Hindlimb muscle (tissue), 1 donor: Measurements from ENCODE around the gene VPS45. TPM values are rescaled to one million over a fixed set of nuclear protein-coding genes. Genes with fewer than 3 reads are reported as not detected.
A peak's percentile ranks its signal among the peaks of the same experiment; 100 is the strongest.
"Not testable (repeated sequence)": the region's sequence is repeated elsewhere in the genome, so short reads cannot be mapped to it uniquely, and the experiment has no call there.

Experiments used
- DNase-seq: peaks from one replicate; pipeline ENCODE4 v3.0.0-alpha.2; 2013
- polyA plus RNA-seq: library from polyadenylated mRNA; unstranded; fragments of 120-200 nt; gene quantifications from one replicate; pipeline ENCODE4 v1.2.1, GENCODE V29; 2013; ENCODE audit not compliant: insufficient read length

VPS45 gene
- polyA plus RNA-seq, 1 donor: 42.9 TPM

DNA sequence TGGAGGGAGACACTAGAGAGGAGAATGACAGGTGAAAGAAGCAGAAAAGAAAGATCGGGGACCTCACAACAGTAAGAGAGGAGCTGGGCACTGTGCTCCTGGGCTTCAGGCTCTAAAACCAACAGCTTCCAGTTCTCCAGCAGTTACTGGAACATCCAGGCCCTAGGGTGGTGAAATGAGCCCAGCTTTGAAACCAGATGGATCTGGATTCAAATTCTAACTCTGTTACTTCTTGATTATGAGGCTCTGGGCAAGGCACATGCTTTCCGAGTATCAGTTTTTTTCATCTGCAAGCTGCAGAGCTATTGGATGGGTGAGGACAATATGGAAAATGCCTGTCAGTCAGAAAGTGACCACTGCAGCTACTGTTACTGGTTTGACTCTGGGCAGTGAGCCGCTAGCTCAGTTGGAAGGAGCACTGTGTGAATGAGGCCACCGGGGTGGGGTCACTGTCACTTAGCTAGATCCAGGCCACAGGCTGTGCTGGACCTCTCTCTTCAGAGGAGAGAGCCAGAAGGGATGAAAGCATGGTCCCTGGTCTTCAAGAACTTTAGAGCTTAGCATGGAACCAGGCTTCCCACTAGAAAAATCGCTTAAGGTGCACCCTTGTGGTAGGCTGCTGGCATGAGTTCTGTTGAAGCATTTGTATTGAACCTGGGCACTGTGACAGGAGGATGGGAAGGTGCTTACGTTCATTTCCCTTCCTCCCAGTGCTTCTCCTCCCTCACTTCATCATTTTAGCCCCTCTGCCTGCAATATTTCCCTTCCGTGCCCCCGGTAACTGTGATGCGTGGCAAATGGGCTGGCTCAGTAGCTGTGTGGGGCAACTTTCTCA is 94.4 kb downstream of the VPS45 start:
- no peak for DNase-seq

DNA sequence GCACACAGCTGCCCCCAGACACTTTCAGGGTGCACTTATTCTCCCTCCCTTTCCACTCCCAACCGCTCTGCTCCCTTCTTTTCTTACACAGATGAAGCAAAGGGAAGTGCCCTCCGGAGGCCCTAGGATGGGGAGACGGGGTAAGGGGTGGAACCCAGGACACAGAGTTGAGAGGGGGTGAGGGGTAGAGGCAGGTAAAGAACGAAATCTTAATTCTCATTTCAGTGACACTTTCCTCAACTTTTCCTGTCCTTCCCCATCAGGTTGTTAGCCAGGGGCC is 94.9 kb downstream of the VPS45 start:
- no peak for DNase-seq

DNA sequence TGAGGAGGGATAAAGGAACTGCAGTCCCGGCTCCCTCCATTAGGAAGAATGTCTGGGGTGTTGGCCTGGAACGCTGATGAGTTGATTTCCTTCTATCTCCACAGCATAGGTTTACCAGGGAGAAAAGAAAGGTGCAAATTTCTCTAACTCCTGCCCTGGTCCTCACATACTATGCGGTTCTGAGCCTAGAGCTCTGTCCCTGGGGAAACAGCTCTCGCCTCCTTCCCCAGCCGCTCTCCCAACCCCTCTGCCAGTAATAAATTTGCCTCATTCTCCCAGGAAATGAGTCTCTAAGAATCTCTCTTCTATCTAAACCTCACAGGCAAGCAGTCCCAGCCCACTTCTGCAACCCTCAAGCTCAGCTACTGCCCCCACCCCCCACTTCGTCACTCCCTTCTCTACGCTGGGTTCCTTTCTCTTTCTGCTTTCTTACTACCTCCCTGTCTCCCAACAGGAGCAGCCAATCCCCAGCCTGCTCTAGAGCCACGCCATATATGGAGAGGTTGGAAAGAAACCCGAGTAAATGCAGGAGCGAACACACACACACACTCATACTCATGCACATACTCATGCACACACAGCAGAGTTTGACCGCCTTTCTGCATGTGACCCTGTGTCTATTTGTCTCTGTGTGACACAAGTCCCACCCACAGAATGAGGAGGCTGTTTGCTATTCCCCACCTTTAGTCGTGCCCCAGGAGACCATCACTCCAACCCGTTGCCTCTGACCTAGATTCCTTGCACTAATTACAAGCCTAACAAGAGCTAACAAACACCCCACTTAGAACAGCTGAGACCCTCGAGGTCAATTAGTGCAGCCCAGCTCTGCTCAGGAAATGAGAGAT is 95.5 kb downstream of the VPS45 start:
- peak; percentile 91 for DNase-seq

DNA sequence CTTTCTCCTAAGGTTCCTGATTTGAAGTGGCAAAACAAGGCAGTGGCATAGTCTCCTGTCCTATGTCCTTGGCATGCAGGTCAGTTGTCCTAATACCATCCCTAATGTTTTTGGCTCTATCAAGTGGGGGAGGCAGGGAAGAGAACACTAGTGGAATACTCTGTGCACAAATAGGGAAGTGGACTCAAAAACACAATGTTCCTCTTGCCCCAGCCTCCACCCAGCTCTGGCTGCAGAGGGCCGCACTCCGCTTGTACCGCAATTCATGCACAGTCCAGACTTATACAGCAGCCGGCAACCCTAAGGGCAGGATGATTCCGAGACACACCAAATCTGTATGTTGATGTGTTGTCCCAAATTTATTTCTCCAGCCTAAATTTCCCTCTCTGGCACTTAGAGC is 96.6 kb downstream of the VPS45 start:
- DNase-seq: no peak

DNA sequence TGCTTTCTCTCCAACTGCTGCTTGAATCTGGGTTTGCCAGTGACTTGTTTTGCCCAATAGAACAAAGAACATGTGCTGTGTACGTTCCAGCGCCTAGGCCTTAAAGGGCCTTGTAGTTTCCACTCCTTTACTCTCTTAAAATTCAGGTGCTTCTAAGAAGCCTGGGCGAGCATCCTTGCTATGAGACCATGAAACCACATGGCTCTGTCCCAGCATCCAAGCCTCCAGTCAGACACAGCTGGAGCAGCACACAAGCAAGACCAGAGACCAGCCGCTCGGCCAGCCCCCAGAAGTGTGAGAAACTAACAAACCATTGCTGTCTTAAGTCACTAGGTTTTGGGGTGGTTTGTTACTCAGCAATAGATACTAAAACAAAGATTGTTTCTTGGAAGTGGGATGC is 97.2 kb downstream of the VPS45 start:
- DNase-seq: no peak

DNA sequence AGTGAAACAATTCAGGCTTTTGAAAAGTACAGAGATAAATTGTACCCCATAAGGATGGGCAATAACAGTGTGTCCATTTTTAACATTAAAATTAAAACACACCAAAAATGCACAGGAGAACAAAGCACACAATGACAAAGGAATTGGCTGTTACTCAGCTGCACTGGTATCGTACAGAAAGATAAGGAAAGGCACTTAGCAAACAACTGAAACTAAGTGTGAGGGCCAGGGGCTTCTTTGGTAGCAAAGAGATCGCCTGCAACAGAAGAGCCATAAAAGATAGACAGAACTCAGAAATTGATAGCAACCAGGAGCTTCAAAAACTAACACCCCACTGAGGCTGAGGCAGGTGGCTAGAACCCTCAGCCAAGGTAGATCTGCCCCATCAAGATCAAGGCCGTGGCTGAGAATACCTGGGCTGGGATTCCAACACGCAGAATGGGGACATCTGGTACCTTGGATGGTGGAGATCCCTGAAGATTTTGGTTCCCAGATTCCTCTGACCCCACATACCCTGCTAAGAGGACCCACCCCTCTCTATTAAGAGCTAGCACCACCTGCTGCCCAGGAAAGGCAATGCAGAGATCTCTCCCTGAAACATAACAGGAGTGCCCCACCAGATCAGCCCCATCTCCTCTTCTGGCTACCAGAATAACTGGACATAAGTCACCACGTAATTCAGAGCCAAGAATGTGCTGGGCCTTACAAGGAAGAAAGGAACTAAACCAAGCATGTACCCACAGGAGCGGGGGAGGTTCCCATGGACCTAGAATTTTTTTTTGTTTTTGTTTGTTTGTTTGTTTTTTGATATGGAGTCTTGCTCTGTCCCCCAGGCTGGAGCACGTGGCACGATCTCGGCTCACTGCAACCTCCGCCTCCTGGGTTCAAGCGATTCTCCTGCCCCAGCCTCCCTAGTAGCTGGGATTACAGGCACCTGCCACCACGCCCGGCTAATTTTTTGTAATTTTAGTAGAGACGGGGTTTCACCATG is 98.3 kb downstream of the VPS45 start:
- DNase-seq: no peak

DNA sequence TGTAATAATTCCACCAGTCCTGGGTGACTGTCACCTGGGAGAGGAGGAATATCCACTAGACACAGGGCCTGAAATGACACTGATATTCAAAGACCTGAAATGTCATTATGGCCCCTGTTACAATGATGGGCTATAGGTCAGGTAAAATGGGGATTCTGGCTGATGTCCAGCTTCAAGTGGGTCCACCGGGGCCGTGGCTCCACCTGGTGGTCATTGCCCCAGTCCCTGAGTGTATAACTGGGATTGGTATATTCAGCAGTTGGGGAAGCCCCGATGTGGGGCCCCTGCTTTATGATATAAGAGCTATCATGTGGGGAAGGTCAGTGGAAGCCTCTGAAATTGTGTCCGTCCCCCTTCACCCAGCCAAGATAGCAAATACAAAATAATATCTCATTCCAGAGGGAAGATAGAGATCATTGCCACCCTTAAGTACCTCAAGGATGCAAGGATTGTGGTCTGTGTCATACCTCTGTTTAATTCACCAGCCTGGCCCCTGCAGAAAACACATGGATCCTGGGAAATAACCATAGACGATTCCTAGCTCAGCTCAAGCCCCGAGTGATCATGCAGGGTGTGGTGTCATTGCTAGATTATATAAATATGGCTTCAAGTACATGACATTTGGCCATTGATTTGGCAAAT is 101.5 kb downstream of the VPS45 start:
- DNase-seq: no peak

DNA sequence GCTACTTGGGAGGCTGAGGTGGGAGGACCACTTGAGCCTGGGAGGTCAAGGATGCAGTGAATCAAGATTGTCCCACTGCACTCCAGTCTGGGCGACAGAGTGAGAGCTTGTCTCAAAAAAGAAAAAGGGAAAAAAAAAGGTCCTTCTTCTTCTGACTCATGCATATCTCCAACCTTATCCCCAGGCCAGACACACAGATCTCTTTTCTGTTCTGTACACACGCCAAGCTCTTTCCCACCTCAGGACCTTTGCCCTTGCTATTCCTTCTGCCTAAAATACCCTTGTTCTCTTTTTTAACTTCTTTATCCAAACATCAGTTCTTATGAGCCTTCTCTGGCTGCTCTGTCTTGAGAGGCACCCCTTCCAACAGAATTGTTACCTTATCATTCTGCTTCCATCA is 104.2 kb downstream of the VPS45 start:
- DNase-seq: no peak

DNA sequence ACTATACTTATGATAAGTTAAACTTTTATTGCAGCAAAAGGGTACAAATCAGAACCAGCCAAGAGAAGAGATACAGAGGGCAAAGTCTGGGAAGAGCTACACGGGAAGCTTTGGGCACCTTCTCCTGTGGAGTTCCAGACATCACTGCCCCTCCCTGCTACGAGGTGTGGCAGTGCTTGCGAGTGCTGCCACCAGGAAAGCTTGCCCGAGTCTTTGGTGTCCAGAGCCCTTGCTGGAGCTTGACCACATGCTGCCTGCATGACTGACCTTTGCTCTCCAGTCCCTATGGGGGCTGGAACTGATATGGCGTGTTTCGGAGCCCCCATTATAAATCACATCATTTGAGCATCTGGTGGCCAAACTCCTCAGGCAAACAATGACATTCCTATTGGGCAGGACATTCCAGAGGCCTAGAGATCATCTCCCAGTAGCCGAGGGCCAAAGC is 105.6 kb downstream of the VPS45 start:
- DNase-seq: no peak

DNA sequence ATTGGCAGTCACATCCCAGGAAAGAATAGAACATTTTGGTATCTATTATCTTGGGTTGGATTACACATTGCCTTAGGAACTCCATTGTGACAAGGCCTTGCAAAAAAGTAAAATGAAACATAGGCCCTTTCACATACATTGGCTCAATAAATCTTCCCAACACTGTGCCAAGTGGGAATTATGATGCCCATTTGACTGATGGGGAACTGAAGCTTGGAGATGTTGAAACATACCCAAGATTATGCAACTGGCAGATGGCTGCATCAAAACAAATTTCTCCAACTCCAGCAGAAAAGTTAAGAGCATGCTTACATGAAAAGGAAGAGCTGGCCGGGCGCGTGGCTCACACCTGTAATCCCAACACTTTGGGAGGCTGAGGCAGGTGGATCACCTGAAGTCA is 109.0 kb downstream of the VPS45 start:
- no peak for DNase-seq

DNA sequence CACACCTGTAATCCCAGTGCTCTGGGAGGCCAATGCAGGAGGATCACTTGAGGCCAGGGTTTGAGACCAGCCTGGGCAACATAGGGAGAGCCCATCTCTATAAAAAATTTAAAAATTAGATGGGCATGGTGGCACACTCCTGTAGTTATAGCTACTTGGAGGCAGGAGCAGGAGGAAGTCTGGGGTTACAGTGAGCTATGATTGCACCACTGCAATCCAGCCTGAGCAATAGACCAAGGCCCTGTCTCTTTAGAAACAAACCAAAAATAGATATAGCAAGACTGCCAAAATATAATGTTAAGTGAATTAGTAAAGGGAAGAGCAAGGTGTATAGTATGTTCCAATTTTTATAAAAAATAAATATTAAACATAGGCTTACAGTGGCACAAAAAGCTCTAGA is 111.0 kb downstream of the VPS45 start:
- DNase-seq: no peak

DNA sequence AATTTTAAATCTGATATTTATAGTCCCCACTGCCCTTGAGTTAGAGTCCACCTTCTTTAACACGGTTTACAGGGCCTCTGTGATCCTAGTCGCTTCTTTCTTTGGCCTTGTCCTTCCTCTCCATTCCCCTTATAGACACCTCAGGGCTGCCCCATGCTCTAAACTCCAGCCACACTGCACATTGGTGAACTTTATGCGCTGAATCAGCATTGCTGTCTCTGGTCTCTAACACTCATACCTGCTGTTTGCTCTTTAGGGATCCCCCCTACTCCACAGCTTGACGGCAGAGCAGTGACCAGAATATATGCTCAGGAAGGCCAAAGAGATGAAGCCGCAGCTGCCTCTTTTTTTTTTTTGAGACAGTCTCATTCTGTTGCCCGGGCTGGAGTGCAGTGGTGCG is 112.3 kb downstream of the VPS45 start:
- DNase-seq: no peak

DNA sequence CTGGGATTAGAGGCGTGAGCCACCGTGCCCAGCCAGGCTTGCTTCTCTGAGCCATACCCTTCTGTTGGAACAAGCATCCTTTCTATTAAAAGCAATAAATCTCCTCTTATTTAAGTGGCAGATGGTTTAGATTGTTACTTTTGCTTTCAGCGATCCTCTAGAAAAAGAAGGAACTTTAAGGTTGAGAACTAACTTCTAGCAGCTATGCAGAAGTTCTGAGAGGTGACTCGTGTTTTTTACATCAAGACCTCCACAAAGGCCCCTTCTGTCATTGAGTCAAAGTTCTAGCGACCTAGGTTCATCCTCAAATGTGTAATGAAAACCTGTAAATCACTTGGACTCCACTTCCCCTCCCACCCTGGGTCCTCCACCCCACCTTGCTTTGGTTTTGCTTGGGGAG is 112.9 kb downstream of the VPS45 start:
- no peak for DNase-seq

DNA sequence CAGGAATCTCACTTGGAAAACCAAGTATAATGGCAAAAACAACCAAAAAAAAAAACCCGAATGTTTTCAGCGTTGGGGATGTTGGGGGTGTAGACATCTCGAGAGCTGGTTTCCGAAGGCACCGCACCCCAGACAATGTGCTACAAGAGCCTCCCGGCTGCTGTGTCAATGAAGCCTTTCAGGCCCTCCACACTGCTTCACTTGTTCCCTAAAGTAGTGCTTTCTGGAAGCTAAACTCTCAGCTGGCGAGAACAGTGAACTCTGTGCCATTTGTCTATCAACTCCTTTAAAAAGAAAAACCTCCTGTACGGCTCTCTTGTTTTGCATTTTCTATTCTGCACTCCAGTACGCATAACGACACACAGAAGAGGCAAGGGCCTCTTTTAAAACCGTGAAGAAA is 114.7 kb downstream of the VPS45 start:
- no peak for DNase-seq

DNA sequence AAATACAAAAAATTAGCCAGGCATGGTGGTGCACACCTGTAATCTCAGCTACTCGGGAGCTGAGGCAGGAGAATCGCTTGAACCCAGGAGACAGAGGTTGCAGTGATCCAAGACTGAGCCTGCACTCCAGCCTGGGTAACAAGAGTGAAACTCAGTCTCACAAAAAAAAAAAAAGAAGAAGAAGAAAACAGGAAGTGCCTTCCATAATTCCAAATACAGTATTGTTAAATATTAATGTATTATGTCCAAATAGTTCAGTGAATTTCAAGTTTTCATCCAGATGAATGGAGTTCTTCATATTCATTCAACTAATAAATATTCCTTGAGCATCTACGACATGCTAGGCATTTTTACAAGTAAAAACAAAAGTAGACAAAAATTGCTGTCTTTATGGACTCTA is 115.5 kb downstream of the VPS45 start:
- no peak for DNase-seq

DNA sequence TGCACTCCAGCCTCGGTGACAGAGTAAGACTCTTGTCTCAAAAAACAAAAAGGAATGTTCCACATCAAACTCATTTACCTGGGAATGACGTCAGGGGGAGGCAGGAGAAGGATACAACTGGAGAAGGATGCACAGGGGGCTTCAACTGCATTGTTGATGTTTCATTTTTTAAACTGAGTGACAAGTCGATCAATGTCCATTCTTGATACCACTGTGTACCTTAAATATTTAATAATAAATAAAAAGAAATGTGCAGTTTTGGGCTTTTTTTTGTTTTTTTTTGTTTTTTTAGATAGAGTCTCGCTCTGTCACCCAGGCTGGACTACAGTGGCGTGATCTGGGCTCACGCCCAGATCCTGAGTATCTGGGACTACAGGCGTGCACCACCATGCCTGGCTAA is 117.9 kb downstream of the VPS45 start:
- no peak for DNase-seq

DNA sequence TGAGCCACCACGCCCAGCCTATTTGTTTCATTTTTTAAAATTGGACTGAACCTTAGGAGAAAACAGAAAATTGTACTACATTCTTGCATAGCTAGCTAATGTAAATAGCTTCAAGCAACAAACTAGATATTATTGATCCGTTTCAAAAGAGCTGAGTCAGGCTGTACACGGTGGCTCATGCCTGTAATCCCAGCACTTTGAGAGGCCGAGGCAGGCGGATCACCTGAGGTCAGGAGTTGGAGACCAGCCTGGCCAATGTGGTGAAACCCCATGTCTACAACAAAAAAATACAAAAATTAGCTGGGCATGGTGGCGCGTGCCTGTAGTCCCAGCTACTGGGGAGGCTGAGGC is 118.8 kb downstream of the VPS45 start:
- not testable (repeated sequence) for DNase-seq

DNA sequence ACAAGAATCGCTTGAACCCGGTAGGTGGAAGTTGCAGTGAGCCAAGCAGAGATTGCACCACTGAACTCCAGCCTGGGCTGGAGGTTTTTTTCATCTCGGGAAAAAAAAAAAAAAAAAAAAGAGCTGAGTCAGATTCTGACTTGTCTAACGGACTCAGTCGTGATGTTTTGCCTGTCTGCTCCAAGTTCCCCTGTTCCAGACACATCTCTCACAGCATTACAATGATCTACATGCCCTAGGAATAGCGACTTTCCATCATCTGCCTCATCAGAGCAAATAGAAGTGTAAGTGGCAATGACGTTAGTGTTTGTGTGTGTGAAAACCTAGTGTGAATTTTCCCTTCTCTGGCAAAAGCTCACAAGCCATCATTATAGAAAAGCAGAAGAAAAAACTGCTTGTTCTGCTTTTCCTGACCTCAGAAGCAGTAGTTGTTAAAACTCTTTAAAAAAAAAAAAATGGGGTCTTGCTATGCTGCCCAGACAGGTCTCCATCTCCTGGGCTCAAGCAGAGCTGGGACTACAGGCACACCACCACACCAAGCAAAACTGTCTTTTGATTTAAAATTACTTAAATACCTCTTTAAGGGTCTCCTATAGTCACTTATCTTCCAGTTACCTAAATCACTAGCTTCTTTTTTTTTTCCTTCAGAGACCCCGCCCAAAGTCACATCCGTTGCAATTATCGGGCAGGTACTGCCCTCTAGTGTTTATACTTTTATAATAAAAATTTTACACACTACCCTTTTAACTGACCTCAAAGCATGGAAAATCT is 119.4 kb downstream of the VPS45 start:
- DNase-seq: no peak

DNA sequence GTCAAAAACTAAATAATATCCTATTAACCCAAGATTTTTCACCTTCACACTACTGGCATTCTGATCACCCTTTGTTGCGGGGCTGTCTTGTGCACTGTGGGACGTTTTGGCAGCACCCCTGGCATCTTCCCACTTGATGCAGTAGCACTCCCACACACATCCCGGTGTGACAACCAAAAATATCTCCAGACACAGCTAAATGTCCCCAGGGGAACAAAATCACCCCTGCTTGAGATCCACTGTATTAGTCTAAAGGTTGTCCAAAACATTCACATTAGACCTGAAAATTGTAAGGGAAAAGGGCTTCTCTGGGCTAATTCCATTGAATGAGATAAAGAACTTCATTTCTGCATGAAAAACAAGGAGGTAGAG is 120.0 kb downstream of the VPS45 start:
- DNase-seq: no peak

DNA sequence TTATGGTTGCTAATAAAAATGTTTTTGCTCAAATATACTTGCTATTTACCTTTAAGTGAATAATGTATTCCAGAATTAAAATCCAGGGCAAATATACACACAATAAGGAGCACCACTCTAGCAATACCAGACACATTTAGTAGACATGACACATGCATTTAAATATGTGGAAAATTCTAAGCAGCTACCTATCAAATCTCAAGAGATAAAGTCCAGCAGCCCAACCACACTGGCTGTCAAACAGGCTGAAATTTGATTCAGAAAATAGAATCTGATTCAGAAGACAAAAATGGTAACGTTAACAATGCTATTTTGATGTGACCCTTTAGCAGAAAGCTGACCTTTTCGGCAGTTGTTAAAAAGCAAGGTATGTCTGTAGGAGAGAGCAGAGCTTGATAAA is 124.4 kb downstream of the VPS45 start:
- DNase-seq: no peak

DNA sequence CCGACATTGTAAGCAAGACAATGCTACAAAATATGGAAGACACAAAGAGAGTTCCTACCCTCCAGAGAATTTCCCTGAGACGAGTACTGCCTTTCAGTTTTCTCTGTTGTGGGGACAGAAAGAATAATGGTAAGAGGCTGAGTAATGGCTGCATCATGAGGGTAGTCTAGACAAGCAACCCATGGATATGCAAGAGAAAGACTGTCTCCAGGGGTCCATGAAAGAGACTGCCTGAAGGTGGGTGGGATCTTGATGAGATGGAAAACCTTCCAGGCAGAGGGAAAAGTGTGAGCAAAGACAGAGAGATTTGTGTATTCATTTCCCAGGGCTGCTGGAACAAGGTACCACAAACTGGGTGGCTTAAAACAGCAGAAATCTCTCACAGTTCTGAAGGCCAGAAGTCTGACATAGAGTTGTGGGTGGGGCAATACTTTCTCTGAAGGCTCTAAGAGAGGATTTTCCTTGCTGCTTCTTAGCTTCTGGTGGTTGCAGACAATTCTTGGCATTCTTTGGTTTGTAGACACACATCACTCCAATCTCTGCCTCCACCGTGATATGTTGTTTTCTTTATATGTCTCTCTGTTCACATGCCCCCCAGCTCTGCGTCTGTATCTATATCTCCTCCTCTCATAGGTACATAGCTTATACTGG is 126.9 kb downstream of the VPS45 start:
- DNase-seq: no peak
